HepG2 (cell line): ENCODE measurements around the gene ELN. TPM values are rescaled to one million over a fixed set of nuclear protein-coding genes. Genes with fewer than 3 reads are reported as not detected.

ENCODE experiments used
- ATAC-seq: fragments of 200-7000 bp; cut with Tn5 transposase; 3 replicates; pipeline ENCODE4 v1.9.1; 2020; ENCODE audit warnings: mild to moderate bottlenecking, moderate library complexity
- BruUV-seq: library from RNA; stranded (reverse); fragments of 400-500 nt; replicated peaks from 2 replicates; lab custom pipeline; 2021; lab: Mats Ljungman, UMichigan
- CTCF ChIA-PET: fragments of 300-600 bp; formaldehyde crosslinking; extraction: SDS; loops from one replicate; lab custom pipeline; 2021; ENCODE audit warnings: low total read pairs, inconsistent platforms, low intra/inter-chr PET ratio; lab: Yijun Ruan, JAX
- POLR2A ChIA-PET: fragments of 350-600 bp; sonication (Branson Sonifier 250); formaldehyde crosslinking; loops from one replicate; lab custom pipeline; 2020; ENCODE audit warnings: antibody characterized with exemption, inconsistent platforms; lab: Yijun Ruan, JAX
- DNase-seq: peaks from one replicate; pipeline ENCODE4 v3.0.0-alpha.2; 2015; ENCODE audit warnings: low spot score
- FAIRE-seq: peaks from 3 replicates; lab custom pipeline; 2011; peaks lifted over from hg19 to GRCh38; lab: Jason Lieb, UNC
- H2AFZ ChIP-seq: one replicate; pipeline ENCODE4 v1.6.1; 2011; ENCODE audit warnings: low read length, inconsistent platforms
- H3K27ac ChIP-seq: fragments of 300-600 bp; 3 replicates; pipeline ENCODE4 v1.8.0; 2011; ENCODE audit warnings: mixed run types, mild to moderate bottlenecking, mixed read lengths, low read length, inconsistent platforms; ENCODE audit not compliant: insufficient read depth; ENCODE audit errors: extremely low read length
- H3K27me3 ChIP-seq, 2 experiments: fragments of 200-600 bp in 1 of 2; 2 replicates in 1 of 2; 3 replicates in 1 of 2; pipeline versions ENCODE4 v1.6.0 to v1.8.0; 2011; ENCODE audit warnings: low read length in 2 of 2, mild to moderate bottlenecking in 2 of 2, moderate library complexity in 2 of 2, inconsistent platforms in 1 of 2; ENCODE audit not compliant: insufficient read depth in 2 of 2, control insufficient read depth in 1 of 2
- H3K36me3 ChIP-seq, 2 experiments: fragments of 200-600 bp in 1 of 2; replicated peaks in 1 of 2; 2 replicates in 1 of 2; 3 replicates in 1 of 2; pipeline versions ENCODE4 v1.5.1 to v1.8.0; 2011; ENCODE audit warnings: low read length in 2 of 2, inconsistent platforms in 1 of 2; ENCODE audit not compliant: insufficient read depth in 2 of 2, control insufficient read depth in 1 of 2
- H3K4me1 ChIP-seq: 2 replicates; pipeline ENCODE4 v1.5.1; 2012; ENCODE audit warnings: low read length, inconsistent platforms; ENCODE audit not compliant: insufficient read depth
- H3K4me2 ChIP-seq: 2 replicates; pipeline ENCODE4 v1.6.0; 2011; ENCODE audit warnings: low read depth, low read length, inconsistent platforms
- H3K4me3 ChIP-seq, 3 experiments: fragments of 200-600 bp in 1 of 3; sonication (generic), shearing (Covaris generic) in 1 of 3; replicated peaks in 1 of 3; 2 replicates each; pipeline ENCODE4 v1.5.1; 2011 to 2016; ENCODE audit warnings: low read length in 3 of 3, inconsistent platforms in 2 of 3, low read depth in 2 of 3, mild to moderate bottlenecking in 2 of 3, control low read depth in 1 of 3, mixed read lengths in 1 of 3; ENCODE audit not compliant: insufficient read depth in 1 of 3
- H3K79me2 ChIP-seq: one replicate; pipeline ENCODE4 v1.6.1; 2011; ENCODE audit warnings: low read length, inconsistent platforms; ENCODE audit not compliant: insufficient read depth
- H3K9ac ChIP-seq: 2 replicates; pipeline ENCODE4 v1.6.0; 2011; ENCODE audit warnings: mild to moderate bottlenecking, low read depth, low read length, inconsistent platforms; ENCODE audit not compliant: insufficient read depth
- H3K9me3 ChIP-seq: 2 replicates; pipeline ENCODE4 v1.5.1; 2012; ENCODE audit warnings: mild to moderate bottlenecking, low read length
- H4K20me1 ChIP-seq: 2 replicates; pipeline ENCODE4 v1.6.0; 2011; ENCODE audit warnings: inconsistent platforms, mild to moderate bottlenecking, low read length, moderate library complexity; ENCODE audit not compliant: insufficient read depth
- DMAP1 ChIP-seq: IDR thresholded peaks from 2 replicates; pipeline ENCODE4 v1.6.1; 2016
- NFE2L1 ChIP-seq: sonication (generic); formaldehyde crosslinking; IDR thresholded peaks from 2 replicates; pipeline ENCODE4 v1.4.0; 2020; ENCODE audit warnings: missing genetic modification reagents, mild to moderate bottlenecking, borderline replicate concordance
- SRY ChIP-seq: sonication (generic); formaldehyde crosslinking; IDR thresholded peaks from 2 replicates; pipeline ENCODE4 v1.8.0; 2022; ENCODE audit warnings: mild to moderate bottlenecking, missing genetic modification reagents
- ZEB1 ChIP-seq: IDR thresholded peaks from 2 replicates; pipeline ENCODE4 v1.6.1; 2012; ENCODE audit warnings: mild to moderate bottlenecking, low read depth, inconsistent platforms; ENCODE audit not compliant: insufficient replicate concordance
- ZNF138 ChIP-seq: sonication (generic); formaldehyde crosslinking; IDR thresholded peaks from 2 replicates; pipeline ENCODE4 v1.5.0; 2020; ENCODE audit warnings: mild to moderate bottlenecking, low read depth, missing genetic modification reagents
- WGBS: methylation state at CpG from one replicate; pipeline ENCODE4 v1.1.6; 2017; ENCODE audit warnings: low lambda C conversion rate; 5-methylcytosine and 5-hydroxymethylcytosine counted together
- in situ Hi-C: cut with HindIII; loops from 2 replicates; pipeline ENCODE4 v1.10.0; 2017; ENCODE audit warnings: low pct_unique_long_range_greater_than_20kb; ENCODE audit not compliant: extremely low pct_ligation_motif_present
- intact Hi-C: fragments of 100-400 bp; cut with micrococcal nuclease; formaldehyde crosslinking; loops from one replicate; pipeline ENCODE4 v1.10.0; 2022; ENCODE audit not compliant: unreplicated experiment
- polyA plus RNA-seq, 8 experiments: library from polyadenylated mRNA; depleted of rRNA in 3 of 8; stranded (reverse) in 7 of 8; unstranded in 1 of 8; fragments of >200 nt; fragmentation: Illumina TruSeq in 4 of 8; extraction: Trizol in 4 of 8; gene quantifications; 2 replicates each; pipeline versions ENCODE4 v1.2.1 to v1.2.3, GENCODE V29; 2011 to 2016; ENCODE audit warnings: low read depth in 4 of 8, missing spikeins in 1 of 8, mixed read lengths in 1 of 8; ENCODE audit not compliant: insufficient read depth in 1 of 8
- total RNA-seq, 5 experiments: library from RNA; depleted of rRNA; stranded (reverse); fragments of >200 nt; fragmentation: Illumina TruSeq; extraction: Trizol; gene quantifications; 2 replicates each; pipeline ENCODE4 v1.2.3, GENCODE V29; 2016; ENCODE audit warnings: low read depth in 1 of 5
- TF ChIP-seq, protein P1 (sequence below): sonication (generic); formaldehyde crosslinking; IDR thresholded peaks from 2 replicates; pipeline ENCODE4 v1.5.1; 2020; ENCODE audit warnings: mild to moderate bottlenecking, moderate library complexity, missing genetic modification reagents
- TF ChIP-seq, protein P2 (sequence below): IDR thresholded peaks from 2 replicates; pipeline ENCODE4 v1.6.1; 2016; ENCODE audit warnings: control low read depth
- TF ChIP-seq, protein P3 (sequence below): sonication (generic); IDR thresholded peaks from 2 replicates; pipeline ENCODE4 v1.6.1; 2016; ENCODE audit warnings: low read depth, borderline replicate concordance

The ELN gene
- total and polyA plus RNA-seq, 2 of the 13 experiments (the other 11 are each of a cell fraction or from before 2014, with no cell fraction given): 0.15 to 0.37 TPM

- ChIA-PET POLR2A (no interaction called here), CTCF (no interaction called here)
- H3K4me3 ChIP-seq: no peak overlapping the region
- ATAC-seq: no peak
- peaks cover 3 to 23% of the 10 kb centered on the region in 2 experiments; a peak in 3 of 5 replicates for H3K36me3 ChIP-seq
- 90% methylated on average over 8 of the region's 8 CpGs for WGBS
- in situ Hi-C loops (no loop called here), intact Hi-C loops (no loop called here)
- no peaks in the 10 kb centered on the region for H4K20me1 ChIP-seq
- no peaks in the 10 kb centered on the region for H3K27me3 ChIP-seq
- FAIRE-seq: no peak
- no peaks in the 10 kb centered on the region for H3K79me2 ChIP-seq
- H3K4me2 ChIP-seq: no peak overlapping the region
- H3K9ac ChIP-seq: no peak overlapping the region
- TF ChIP-seq DMAP1 (CRISPR knock-in tag): no peak
- H3K27ac ChIP-seq: no peak overlapping the region
- no peaks in the 10 kb centered on the region for H3K4me1 ChIP-seq
- H3K9me3 ChIP-seq: no peaks in the 10 kb centered on the region
- DNase-seq: no peak
- H2AFZ ChIP-seq: no peak overlapping the region
- BruUV-seq: no TSS peak
Observed at GRCh38 chr7:74104702-74105101, 76.7 kb downstream of the ELN start.

DNA sequence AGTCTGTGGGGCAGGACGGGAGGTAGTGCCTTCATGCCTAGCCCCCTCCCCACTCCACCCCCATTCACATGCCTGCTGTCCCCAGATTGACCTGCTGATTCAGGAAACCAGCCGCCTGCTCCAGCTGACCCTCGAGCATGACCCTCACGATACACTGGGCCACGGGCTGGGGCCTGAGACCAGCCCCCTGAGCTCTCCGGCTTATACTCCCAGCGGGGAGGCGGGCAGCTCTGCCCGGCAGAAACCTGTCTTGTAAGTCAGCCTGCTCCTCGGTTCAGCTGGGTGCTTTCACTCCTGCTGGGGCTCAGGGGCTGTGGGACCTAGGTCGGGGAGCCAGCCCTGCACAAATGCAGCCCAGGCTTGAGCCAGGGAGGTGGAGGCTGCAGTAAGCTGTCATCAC lies 78.0 kb downstream of the ELN start:
- H3K27ac ChIP-seq: no peak overlapping the region
- ATAC-seq (no peak), FAIRE-seq (no peak), DNase-seq (no peak)
- BruUV-seq: no TSS peak
- H3K36me3 ChIP-seq: peaks cover 3 to 21% of the 10 kb centered on the region in 2 experiments; a peak in 3 of 5 replicates
- H3K4me1 ChIP-seq: no peaks in the 10 kb centered on the region
- in situ Hi-C loops: no loop called here
- no peak overlapping the region for H3K4me2 ChIP-seq
- H4K20me1 ChIP-seq: no peaks in the 10 kb centered on the region
- ChIA-PET CTCF (no interaction called here), POLR2A (no interaction called here)
- H3K4me3 ChIP-seq: no peak overlapping the region
- no peaks in the 10 kb centered on the region for H3K79me2 ChIP-seq
- WGBS: 80% methylated on average over 1 of the region's 11 CpGs
- no peaks in the 10 kb centered on the region for H3K9me3 ChIP-seq
- H3K9ac ChIP-seq: no peak overlapping the region
- intact Hi-C loops: no loop called here
- no peaks in the 10 kb centered on the region for H3K27me3 ChIP-seq
- H2AFZ ChIP-seq: no peak overlapping the region
- TF ChIP-seq, protein P1, sequence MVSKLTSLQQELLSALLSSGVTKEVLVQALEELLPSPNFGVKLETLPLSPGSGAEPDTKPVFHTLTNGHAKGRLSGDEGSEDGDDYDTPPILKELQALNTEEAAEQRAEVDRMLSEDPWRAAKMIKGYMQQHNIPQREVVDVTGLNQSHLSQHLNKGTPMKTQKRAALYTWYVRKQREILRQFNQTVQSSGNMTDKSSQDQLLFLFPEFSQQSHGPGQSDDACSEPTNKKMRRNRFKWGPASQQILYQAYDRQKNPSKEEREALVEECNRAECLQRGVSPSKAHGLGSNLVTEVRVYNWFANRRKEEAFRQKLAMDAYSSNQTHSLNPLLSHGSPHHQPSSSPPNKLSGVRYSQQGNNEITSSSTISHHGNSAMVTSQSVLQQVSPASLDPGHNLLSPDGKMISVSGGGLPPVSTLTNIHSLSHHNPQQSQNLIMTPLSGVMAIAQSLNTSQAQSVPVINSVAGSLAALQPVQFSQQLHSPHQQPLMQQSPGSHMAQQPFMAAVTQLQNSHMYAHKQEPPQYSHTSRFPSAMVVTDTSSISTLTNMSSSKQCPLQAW (CRISPR knock-in tag): no peak
- TF ChIP-seq ZNF138: no peak
- TF ChIP-seq, protein P2, sequence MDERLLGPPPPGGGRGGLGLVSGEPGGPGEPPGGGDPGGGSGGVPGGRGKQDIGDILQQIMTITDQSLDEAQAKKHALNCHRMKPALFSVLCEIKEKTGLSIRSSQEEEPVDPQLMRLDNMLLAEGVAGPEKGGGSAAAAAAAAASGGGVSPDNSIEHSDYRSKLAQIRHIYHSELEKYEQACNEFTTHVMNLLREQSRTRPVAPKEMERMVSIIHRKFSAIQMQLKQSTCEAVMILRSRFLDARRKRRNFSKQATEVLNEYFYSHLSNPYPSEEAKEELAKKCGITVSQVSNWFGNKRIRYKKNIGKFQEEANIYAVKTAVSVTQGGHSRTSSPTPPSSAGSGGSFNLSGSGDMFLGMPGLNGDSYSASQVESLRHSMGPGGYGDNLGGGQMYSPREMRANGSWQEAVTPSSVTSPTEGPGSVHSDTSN (CRISPR knock-in tag): no peak
- no peak for TF ChIP-seq SRY (CRISPR knock-in tag)
- TF ChIP-seq, protein P3, sequence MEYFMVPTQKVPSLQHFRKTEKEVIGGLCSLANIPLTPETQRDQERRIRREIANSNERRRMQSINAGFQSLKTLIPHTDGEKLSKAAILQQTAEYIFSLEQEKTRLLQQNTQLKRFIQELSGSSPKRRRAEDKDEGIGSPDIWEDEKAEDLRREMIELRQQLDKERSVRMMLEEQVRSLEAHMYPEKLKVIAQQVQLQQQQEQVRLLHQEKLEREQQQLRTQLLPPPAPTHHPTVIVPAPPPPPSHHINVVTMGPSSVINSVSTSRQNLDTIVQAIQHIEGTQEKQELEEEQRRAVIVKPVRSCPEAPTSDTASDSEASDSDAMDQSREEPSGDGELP: no peak
- TF ChIP-seq ZEB1: no peak
- no peak for TF ChIP-seq NFE2L1 (CRISPR knock-in tag)
